GM19328 (cell line): ENCODE data around the gene FAM110C.
"Not testable (repeated sequence)": the region's sequence is repeated elsewhere in the genome, so short reads cannot be mapped to it uniquely, and the experiment has no call there.

ENCODE experiments used
- ATAC-seq: cut with Tn5 transposase; IDR thresholded peaks from one replicate; pipeline ENCODE4 v1.9.1; 2021; ENCODE audit warnings: mild to moderate bottlenecking, moderate library complexity; ENCODE audit not compliant: unreplicated experiment

FAM110C gene

DNA sequence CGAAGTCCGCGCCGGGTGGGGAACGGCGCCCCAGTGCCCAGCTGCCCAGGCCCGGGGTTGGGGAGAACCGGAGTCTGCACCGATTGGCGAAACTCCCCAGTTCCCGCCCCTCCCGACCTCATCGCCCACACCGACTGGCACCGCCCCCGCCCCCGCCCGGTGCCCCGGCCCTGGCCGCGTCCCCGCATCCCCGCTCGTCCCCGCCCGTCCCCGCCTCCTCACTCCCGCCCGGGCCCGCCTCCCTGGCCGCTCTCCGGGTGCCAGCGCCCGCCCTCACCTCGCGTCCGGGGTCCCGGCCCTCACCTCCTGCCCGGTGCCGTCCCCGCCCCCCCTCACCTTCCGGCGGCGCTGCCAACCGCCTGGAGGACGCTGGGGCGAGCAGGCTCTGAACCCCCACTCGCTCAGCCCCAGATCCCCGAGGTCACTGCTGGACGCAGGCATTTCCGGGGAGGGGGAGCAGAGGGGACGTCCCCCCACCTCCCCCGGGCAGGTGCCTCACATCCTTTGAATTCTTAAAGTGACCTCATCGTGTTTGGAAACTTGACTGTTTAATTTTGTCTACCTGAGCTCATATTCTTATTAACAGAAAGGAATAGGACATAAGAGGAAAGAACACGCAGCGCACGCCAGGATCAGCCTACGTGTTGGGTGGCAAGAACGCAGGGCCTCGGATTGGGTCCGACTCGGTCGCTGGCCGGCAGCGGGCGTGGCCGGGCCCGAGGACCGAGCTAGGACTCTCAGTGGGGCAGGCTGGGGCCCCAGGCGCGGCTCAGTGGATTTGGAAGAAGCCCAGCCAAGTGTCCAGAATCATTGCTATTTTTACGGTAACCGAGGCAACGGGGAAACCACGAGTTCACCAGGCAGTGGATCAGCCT is at the start of gene FAM110C:
Gene FAM110C, minus strand, starts transcription at position 35 of the 875 bp plus-strand sequence. CDS start 120 bp downstream, outside the sequence.
- no peak for ATAC-seq

- ATAC-seq = no peak
These were observed 46.0 kb upstream of the FAM110C start for GRCh38 chr2:92326-92725.

DNA sequence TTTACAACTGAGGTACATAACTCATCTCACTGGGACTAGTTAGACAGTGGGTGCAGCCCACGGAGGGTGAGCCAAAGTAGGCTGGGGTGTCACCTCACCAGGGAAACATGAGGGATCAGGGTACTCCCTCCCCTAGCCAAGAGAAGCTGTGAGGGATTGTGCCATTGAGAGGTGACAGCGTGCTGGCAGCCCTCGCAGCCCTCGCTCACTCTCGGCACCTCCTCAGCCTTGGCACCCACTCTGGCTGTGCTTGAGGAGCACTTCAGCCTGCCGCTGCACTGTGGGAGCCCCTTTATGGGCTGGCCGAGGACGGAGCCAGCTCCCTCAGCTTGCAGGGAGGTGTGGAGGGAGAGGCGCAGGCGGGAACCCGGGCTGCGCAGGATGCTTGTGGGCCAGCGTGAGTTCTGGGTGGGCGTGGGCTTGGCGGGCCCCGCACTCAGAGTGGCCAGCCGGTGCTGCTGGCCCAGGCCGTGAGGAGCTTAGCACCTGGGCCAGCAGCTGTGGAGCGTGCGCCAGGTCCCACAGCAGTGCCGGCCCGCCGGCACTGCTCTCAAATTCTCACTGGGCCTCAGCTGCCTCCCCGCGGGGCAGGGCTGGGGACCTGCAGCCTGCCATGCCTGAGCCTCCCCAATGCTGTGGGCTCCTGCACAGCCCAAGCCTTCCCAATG is 44.5 kb upstream of the FAM110C start:
- ATAC-seq = no peak

DNA sequence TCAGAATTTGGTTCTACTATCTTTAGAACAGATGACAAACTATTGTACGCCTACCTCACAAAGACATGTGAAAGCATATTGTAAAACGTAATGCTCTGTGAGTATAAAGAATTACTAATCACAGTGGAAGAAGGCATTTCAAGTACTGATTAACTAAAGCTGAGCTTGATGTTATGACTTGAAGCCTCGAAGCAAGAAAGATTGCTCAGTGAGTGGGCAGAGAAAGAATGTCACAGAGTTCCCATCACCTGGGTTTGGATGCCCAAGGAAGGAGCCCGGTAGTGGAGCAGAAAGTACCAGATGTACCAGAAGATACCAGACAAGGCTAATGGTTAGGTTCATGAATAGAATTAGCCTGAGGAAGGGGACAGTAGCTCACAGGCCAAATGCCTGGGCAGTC is 39.5 kb upstream of the FAM110C start:
- no peak for ATAC-seq

DNA sequence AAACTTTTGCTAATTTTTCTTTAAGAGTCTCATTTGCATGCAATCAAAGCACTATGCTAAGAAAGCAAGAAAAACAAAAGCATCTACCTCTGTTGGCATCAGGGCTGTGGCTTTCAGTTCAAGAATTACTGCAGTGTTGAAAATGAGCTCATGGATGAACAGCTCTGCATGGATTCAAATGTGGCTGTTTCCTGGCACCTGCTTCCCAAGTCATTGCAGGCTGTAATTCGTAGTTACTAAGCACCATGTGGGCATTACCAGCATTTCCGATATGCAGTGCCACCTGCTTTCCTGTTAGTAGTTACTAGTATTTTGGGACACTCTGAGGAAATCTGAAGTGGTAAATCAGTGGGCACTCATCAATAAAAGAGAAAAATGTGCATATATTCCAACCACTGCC is 37.8 kb upstream of the FAM110C start:
- no peak for ATAC-seq

GRCh38 chr2:80971-81736 is 34.8 kb upstream of the FAM110C start:
- ATAC-seq = no peak

DNA sequence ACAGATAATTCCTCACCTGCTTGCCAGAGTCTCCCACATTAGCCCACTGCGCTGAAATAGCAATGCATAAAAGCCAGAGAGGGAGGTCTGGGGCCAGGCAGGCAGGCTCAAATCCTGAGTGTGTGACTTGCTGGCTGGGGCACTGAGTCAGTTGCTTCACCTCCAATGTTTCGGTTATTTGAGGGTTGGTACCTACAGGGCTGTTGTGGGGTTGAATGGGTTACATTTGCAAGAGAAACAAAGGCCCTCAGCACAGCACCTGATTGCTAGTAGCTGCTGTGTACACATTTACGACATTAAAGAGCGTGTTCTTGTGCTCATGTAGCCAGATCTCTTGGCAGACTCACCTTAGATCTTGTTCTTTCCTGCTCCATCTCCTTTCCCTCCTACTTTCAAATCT is 34.1 kb upstream of the FAM110C start:
- ATAC-seq = no peak

GRCh38 chr2:71309-72035 is 25.2 kb upstream of the FAM110C start:
- ATAC-seq = no peak

GRCh38 chr2:69366-70344 is 23.4 kb upstream of the FAM110C start:
- ATAC-seq = no peak

DNA sequence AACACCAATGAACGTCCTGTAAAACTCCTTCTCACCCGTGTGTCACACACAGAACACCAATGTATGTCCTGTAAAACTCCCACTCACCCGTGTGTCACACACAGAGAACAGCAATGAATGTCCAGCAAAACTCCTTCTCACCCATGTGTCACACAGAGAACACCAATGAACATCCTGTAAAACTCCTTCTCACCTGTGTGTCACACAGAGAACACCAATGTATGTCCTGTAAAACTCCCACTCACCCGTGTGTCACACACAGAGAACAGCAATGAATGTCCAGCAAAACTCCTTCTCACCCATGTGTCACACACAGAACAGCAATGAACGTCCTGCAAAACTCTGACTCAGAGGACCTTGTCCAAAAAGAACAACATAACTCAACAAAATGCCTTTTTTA is 22.3 kb upstream of the FAM110C start:
- not testable (repeated sequence) for ATAC-seq

DNA sequence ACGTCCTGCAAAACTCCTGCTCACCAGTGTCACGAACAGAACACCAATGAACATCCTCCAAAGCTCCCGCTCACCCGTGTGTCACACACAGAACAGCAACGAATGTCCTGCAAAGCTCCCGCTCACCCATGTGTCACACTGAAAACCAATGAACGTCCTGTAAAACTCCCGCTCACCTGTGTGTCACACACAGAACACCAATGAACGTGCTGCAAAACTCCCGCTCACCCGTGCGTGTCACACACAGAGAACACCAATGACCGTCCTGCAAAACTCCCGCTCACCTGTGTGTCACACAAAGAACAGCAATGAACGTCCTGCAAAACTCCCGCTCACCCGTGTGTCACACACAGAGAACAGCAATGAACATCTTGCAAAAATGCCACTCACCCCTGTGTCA is 20.5 kb upstream of the FAM110C start:
- no peak for ATAC-seq

DNA sequence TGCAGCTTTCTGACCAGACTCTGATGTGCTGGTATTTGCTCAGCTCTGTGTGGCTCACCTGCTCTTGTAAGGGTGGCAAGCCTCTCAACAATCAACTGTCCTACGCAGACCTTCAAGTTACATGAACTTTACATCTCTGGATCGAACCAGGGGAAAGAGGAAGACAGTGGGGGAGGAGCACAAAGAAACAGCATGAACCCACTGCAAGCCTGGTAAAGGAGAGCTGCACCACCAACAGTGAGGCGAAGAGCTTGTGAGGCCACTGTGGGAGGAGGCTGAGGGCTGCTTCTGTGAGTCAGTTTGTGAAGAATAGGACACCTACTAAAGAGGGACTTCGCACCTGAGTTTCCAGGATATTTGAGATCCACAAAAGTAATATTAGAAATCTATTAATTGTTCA is 18.8 kb upstream of the FAM110C start:
- no peak for ATAC-seq

DNA sequence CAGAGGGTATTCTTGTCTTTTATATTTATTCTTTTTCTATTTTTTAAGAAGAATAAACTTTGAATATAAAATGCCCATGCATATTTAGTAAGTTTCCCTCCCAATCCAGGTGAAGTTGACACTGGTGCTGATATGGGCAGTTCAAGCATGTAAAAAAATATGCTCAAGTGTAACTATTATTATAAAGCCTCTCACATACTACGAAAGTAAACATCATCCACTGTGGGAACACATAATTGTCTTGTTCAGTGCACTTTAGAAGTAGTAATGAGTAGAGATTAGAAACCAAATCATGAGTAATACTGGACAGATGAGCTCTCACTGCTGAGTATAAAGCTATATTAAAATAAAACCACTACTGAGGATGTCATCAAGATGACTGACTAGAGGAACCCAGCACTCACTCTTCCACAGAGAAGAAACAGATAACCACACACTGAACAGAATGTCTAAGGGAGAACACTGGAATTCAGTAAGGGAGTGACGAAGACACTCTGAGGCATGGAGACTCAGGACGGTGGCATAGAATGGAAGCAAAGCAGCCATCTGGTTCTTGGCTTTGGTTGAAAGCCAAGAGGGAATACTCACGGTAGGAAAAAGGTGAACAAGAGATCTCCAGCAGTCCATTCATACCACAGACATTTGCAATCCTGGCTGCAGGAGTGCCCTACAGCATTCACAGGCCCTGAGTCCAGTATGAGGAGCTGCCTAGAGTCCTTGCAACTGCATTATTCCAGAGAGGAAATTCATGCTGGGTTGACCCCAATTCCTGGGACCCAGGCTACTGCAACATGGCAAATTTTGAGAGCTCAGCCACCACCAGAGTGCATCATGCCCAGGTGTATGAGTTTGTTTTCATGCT is 9.5 kb upstream of the FAM110C start:
- no peak for ATAC-seq

- no peak for ATAC-seq
These were observed 5.3 kb upstream of the FAM110C start for GRCh38 chr2:51613-52012.

DNA sequence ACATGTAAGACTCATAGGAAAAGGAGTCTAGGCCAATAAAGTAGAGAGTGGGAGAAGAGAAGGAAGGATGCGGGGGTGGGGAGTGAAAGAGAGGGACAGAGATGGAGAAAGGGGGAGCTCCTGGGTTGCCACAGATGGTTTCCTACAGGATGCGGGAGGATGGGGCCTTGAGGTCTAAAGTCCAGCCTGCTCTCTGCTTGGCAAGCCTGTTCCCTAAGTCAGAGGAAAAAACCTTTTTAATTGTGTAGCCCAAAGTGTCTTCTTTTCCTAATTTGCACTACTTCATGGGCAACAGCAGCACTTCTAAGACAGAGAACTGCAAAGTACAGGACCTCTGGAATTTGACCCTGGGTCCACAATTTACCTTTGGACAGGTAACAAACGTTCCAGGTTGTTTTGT is 1.4 kb upstream of the FAM110C start:
- no peak for ATAC-seq

- ATAC-seq = no peak
These were observed 1.0 kb upstream of the FAM110C start for GRCh38 chr2:47346-47725.

DNA sequence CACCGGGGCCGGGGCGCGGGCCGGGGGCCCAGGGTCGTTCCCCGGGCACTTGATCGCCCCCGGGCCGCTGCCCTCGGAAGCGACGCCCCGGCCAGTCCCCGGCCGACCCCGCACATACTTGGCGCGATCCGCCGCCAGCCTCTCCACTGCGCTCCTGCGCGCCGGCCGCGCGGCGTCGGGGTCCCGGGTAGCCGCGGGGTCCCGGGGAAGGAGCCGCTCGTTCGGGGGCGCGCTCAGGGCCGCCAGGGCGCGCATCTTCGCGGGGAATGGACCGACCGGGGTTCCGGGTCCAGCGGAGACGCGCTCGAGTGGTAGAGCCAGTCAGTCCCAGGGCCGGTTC is 204 bp downstream of the FAM110C start:
- no peak for ATAC-seq

DNA sequence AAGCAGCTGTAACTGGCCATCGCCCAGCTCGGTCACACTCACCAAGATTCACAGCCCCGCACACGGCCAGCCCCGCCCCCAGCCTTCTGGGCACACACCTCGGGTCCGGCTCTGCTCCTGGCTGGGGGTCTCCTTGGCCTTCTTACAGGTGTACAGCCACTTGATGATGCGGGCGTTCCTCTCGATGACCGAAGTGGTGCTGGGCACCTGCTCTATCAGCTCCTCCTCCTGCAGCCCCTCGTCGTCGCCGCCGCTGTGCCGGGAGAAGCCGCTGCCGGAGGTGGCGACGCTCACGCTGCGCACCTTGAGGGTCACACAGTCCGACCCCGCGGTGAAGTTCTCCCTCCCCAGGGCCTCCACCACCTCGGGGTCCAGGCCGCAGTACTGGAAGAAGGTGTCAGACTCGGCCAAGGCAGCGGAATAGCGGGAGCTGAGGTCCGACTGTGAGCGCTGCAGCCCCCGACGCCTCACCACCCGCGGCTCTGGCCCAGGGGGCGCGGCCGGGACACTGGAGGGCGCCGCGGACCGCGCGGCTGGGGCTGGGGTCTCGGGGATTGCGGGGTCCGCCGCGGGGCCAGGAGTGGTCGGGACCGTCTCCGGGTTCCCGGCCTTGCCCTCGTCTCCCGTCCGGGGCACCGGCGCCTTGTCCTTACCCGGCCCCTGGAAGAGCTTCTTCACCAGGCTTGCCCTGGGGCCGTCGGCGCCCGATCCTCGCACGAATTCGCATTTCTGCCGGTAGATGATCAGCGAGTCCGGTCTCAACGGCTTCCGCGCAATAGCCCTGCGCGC is 769 bp downstream of the FAM110C start:
- ATAC-seq = no peak
